Left colon (tissue), 2 donors: ENCODE data around the gene SSR2. TPM values are rescaled to one million over a fixed set of nuclear protein-coding genes. Genes with fewer than 3 reads are reported as not detected.
A peak's percentile ranks its signal among the peaks of the same experiment; 100 is the strongest.

Source experiments
- ATAC-seq: fragments of 200-7000 bp; cut with Tn5 transposase; one replicate; pipeline ENCODE4 v1.9.1; 2020; ENCODE audit warnings: mild to moderate bottlenecking, moderate library complexity
- DNase-seq, 2 donors: peaks; one replicate each; pipeline ENCODE4 v3.0.0-alpha.2; 2020
- intact Hi-C, 2 donors: fragments of 100-400 bp; cut with DNase I in 1 of 2; cut with micrococcal nuclease in 1 of 2; formaldehyde crosslinking; loops; one replicate each; pipeline versions ENCODE4 v1.11.2 to v1.14.0; 2022; cut with DNase I, micrococcal nuclease
- total RNA-seq, 2 donors: library from RNA; stranded (reverse); fragmentation: NEBNext Ultra II Directional; extraction: Animal tissue kit (Norgen Biotek cat#: 25700); gene quantifications; one replicate each; pipeline ENCODE4 v1.2.1, GENCODE V29; 2021
- donor health status: DM: no; HTN: no; CAD: no.
- donor health status: DM: yes; HTN: yes; CAD: no.

Gene SSR2
- total RNA-seq, 2 donors from 2014 or later, result 180 TPM

DNA sequence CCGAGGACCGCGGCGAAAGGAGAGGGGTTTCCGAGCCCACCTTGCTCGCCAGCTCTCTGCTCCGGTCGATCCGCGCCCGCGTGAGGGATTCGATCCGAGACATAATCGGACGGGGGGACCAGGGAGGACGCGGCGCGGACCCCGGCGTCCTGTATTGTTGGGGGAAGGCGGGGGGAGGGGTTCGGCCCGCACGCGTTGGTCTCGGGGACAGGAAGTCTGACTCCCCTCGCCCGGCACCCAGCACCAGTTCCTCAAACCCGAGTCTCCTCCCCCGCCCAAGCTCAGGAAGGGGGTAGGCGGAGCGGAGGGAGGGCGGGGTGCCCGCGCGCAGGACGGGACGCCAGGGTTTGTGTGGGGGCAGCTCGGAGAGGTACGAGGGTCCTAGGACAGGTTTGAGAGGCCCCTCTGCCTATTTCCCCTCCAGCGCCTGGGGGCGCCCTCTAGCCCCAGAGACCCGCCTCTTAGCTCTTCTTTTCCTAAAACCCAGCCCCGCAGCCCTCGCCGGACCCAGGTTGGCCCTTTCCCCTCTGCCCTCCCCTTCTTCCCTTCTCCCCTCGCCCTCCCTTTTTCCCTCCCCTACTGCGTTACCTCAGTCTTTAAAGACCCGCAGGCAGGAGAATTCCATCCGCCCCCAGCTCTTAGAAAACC lies 42.3 kb downstream of the SSR2 start, which contains the start of gene ARHGEF2:
ARHGEF2 (minus strand) TSS at position 223 of the 648 bp plus-strand sequence; CDS start at position 103, 120 bp downstream.
- peak; percentile 88 to 90 for DNase-seq
- intact Hi-C loops, result no loop called here
- peak; percentile 79 for ATAC-seq

DNA sequence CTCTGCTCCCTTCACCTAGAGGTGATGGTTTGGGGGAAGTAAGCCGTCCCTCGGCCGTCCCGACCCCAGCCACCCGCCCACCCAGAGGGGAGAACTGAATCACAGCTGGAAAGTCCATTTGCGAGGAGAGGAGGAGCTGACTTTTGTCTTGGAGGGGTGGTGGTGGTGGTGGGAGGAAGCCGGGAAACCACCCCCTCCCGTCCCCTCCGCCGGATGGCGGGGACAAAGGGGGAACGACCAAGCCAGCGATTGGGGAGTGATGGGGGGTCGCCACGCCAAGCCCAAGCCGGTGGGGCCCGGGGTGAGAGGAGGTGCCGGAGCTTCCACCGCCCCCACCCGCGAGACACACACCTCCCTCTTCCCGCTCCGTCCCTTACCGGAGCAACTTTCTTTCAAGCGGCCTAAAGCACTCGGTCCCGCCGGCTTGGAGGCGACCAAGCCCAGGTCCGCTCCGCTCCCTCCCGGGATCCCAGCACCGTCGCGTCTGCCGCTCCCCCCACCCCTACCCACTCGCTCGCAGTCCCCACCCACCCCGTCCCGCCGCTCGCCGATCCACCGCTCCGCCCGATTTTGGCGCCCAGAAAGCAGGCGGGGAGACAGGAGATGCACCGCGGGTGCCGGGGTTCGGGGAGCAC lies 42.9 kb downstream of the SSR2 start:
- intact Hi-C loops, result no loop called here
- DNase-seq (peak in 1 of 2 donors; percentile 62), ATAC-seq (peak; percentile 55)

DNA sequence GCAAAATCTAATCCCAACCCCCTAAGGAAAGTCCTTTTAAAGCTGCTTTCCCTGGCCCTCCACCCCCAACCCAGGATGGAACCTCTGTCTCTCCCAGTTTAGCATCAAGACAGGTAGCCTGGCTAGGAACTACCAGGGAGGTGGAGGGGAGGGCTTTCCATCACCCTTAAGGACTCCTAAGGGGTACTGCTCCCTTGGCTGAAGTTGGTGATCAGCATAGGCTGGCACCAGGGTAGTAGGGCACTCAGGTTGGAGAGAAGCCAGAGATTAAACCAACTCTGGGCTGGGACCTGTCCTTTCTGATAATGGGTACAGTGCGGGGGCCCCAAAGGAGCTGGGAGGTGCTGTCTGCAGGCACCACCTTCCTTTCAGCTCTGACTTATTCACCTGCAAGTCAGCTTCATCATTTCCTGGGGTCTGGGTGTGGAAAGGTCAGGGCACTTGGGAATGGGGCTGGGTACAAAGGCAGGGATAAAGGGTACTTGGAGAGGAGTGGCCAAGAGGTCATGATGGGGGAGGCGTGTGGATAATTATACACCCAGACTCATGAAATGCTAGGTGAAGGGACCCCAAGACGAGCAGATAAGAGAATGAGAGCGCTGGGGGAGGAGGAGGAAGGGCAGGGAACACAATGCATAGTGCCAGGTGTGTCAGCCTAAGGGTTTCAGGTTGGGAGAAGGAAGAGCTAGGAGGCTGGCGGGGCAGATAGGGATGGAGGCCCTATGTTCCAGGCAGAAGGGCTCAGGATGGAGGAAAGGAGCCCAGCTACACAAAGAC lies 43.6 kb downstream of the SSR2 start:
- intact Hi-C loops, result no loop called here
- ATAC-seq (peak; percentile 26), DNase-seq (no peak)

DNA sequence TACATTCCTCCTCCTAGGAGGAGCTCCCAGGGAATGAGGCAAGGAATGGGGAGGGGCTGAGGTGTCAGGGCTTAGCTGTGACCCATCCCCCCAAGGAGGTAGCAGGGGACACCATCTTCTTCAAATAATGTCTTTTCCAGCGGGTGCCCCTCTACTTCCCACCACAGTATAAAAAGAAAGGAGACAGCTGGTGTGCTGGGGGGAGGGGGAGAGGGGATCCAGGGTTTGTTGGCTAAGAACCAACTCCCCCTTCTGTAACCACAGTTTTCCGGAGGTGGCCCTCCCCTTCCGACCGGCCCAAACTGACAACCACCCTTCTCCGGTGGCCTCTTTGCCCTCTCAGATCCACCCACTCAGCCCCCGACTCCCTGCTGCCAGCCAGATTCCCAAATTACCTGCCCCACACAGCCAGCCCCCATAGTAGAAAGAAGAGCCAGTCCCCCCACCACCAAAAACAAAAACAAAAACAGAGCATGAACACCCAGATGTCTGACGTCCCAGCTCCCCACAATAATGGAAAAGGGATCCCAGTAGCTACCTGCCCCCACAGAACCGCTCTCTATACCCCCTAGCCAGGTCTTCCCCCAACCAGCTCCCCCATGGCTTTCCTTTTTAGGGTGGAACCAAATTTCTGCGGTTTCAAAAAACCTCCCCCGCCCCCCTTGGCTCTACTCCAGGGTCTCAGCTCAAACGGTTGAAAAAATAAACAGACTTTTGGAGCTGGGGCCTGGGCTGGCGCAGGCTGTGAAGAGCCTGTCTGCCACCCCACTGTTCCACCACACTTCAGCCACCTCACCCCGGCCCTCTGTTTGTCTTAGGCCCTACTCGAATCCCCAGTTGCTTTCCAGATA lies 44.5 kb downstream of the SSR2 start:
- ATAC-seq (no peak), DNase-seq (peak; percentile 58 to 75)
- intact Hi-C loops, result no loop called here

DNA sequence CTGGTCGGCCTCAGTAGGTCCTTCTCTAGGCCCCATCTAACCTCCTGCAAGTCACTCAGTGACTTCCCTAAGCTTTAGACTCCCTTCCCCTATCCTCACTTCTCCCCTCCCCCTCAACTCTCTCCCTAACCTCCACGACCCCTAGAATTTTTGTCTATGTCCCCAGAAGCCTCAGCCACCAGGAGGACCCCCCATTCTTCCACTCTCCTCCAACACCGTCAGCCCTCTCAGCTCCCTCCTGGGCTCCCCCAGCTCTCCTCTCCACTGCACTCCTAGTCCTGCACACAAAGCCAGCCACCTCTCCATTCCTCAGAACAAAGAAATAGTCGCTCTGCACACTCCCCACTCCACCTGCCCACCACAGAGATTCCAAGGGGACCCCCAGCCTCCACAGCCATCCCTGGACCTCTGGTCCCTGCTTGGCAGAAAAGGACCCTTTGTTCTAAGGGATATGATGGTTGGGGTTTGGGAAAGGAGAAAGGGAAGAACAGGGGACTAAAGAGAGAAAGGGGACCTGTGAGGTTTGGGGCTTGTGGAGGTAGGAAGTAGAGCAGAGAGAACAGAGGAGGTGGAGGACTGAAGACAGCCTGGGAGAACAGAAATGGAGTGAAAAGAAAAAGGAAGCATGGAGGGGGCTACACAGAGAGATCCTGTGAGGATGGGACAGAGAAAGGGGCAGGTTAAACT lies 45.2 kb downstream of the SSR2 start:
- no peak for ATAC-seq
- intact Hi-C loops, result no loop called here
- DNase-seq, result no peak

DNA sequence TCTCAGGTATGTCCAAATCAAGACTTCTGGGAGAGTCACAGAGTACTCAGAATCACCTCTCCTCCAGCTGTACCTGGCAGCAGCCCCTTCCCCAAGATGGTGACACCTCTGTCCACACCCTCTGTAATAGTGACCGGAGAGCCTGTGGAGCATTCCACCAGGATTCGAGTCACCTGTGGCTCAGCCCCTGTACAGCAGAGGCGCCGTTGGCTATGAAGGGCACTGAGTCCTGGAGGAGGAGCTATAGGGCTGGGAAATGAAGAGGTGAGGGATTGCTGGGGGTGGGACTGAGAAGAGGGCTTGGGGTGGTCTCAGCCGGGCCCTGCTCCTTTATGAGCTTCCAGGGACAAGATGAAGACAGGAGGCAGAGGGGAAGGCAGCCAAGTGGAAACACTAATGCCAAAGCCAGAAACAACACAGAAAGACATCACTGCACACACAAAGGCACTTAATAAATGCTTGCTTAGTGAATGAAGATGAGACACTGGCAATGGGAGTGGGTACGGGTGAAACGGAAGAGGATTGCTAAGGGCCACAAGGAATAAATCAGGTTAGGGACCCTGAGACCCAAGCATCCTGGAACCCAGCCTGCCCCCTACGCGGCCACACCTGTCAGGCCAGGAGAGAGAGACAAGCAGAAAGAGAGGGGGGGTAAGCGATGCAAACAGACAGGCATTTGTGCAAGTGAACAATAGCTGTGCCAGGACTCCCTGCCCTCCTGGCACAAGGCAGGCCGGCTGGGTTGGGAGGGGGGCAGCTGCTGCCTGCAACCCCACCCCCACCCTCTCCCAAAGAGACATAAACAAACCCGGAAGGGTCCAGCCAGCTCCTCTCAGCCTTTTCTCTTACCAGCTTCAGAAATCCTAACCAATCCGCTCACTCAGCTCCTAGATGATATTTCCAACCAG lies 46.3 kb downstream of the SSR2 start:
- intact Hi-C loops, result no loop called here
- DNase-seq, result no peak
- no peak for ATAC-seq

DNA sequence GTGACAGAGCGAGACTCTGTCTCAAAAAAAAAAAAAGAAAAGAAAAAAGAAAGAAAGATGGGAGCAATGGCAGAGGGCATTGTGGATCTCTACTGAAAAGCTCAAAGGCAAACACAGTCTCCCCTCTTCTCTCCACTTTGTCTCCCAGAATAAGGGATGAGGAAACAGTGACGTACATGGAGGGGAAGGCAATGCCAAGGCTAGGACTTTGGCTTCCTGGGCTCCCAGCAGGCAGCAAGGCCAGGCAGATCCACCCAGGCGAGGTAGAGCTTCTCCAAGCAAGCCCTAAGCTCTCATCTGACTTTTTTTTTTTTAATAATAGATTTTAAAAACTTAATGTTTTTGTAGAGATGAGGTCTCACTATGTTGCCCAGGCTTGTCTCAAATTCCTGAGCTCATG lies 47.0 kb downstream of the SSR2 start:
- DNase-seq (no peak), ATAC-seq (no peak)
- intact Hi-C loops, result no loop called here

DNA sequence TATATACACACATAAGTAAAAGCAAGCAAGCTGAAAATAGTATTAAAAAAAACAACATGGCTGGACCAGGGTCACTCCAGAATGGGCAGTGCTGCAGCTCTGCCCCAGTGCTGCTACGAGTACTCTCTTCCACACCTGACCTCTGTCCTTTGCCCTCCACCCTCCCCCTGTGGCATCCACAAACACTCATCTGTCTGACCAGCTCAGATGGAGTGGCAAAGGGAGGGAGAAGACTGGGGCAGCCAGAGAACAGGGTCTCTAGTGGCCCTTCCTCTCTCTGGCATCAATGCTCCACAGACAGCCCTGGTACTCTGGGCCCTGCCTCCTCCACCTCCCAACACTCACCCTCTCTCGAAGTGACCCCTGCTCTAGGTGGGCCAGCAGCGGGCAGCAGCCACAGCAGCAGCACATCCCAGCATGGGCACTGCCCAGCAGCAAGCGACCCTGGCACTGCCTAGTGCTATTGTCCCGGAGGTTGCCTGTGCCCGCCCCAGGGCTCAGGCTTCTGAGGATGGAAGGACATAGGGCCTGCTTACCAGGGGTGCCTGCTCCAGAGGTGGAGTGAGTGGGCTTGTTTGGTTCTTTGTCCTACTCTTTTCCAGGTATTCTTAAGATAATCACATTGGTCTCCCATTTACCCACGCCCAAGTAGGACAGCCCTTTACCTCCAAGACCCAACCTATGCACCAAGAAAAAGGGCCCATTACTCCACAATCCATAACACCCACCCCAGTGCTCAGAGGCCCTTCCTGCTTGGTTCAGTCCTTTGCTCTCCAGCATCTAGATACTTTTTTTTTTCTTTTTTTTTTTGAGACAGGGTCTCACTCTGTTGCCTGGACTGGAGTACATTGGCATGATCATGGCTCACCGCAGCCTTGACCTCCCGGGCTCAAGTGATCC lies 48.6 kb downstream of the SSR2 start:
- intact Hi-C loops, result no loop called here
- no peak for DNase-seq
- no peak for ATAC-seq

DNA sequence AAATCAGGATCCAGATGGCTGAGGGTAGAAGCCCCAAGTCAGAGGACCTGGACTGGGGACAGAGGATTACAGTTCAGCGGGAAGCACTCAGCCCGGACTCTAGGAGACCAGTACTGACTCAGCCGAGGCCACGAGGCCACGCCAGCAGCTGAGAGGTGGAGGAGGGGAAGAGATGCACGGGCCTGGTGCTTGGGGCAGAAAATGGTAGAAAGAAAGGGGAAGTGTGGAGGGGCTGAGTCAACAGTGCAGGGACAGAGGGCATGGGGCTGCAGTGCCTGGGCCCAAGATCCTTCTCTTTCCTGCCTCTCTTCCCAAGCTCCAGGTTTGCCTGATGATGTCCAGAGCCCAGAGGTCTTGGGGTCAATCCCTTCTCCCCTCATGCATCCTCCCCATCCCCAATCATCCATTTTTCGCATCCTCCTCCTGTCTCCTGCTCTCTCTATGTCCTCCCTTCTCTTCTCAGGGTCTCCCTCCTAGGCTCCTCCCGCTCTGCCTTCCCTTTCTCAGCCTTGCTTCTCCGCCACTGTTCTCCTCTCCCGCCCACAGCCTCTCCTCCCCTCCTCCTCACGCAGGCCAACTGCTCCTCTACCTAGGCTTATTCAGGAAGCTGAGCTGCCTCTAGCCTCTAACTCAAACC lies 50.1 kb downstream of the SSR2 start:
- peak; percentile 32 for ATAC-seq
- DNase-seq, result peak; percentile 64 to 77
- intact Hi-C loops, result no loop called here

DNA sequence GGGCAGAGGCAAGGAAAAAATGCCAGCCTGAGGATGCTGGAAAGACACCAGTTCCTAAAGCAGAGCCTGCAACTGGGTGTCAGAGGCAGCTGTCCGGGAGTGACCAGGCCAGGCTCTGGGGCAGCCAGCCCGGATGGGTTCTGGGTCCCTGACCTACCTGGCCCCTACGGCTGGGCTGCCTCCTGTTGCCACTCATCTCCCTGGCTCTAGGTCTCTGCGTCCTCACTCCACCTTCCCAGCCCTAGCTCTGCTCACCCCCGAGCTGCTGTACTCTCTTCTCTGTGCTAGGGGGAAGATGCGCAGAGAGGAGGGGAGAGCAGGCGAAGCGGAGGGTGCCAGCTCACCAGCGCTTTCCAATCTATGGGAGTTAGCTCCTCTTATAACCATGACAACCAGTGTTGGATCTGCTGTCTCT lies 51.4 kb downstream of the SSR2 start:
- intact Hi-C loops, result no loop called here
- DNase-seq, result no peak
- no peak for ATAC-seq

DNA sequence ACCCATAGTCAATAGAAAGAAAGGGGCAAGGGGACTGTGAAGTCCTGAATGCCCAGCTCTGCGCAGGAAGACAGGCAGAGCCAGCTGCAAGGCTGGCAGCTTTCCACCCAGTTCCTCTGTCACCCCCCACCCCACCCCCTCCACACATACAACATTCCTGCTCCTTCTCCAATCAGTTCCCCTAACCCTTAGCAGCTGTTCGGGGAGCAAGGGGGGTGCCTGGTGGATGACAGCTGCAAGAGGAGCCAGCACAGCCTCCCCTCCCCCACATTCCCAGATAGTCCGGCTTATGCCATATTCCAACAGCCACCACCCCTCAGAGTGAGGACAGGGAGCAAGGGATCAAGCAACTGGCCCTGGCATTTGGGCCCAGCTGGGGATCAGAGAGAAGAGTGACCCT lies 52.1 kb downstream of the SSR2 start:
- intact Hi-C loops, result no loop called here
- ATAC-seq (no peak), DNase-seq (no peak)

DNA sequence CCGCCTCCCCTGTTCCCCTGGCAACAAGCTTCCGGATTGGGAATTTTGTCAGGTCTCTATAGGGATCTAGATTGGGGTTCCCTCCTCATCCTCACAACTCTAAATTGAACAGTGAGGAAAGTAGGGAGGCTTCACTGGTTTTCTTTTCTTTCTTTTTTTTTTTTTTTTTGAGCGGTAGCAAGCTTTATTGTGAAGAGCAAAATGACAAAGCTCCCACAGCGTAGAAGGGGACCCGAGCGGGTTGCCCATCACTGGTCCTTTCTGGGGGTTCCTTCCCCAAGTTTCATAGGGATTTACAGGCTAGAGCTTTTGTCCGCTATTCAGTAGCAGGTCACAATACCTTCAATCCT lies 52.7 kb downstream of the SSR2 start:
- ATAC-seq (no peak), DNase-seq (no peak)
- intact Hi-C loops, result no loop called here

DNA sequence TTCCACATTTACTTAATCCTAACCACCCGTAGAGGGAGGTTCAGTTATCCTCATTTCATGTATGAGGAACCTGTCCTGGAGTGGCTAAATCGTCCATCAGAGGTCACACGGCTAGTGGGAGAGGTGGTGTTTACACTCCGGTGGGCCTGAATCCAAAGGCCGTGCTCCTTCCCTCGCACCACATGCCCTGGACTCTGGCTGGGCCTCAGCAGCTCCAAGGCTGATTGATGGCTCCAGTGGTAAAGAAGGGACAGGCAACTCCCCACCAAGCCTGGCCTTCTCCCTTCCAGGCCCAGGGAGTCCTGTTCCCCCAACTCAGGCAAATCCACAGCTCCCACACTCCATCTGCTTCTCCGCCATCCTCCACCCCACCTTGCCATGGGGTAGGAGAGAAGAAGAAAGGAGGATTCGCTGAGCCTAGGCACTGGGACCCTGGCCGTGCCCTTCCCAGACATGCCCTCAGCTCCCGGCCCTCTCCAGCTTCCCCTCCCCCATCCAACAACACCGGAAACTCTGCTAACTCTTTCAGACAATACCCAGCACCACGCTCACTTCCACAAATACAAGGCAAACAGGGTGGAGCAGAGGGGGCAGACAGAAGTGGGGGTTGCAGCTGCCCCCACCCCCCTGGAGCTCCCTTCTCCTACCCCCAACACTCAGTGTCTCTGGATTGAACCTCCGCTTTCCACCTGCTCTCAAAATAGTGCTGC lies 53.3 kb downstream of the SSR2 start:
- intact Hi-C loops, result no loop called here
- ATAC-seq, result no peak
- DNase-seq, result no peak

DNA sequence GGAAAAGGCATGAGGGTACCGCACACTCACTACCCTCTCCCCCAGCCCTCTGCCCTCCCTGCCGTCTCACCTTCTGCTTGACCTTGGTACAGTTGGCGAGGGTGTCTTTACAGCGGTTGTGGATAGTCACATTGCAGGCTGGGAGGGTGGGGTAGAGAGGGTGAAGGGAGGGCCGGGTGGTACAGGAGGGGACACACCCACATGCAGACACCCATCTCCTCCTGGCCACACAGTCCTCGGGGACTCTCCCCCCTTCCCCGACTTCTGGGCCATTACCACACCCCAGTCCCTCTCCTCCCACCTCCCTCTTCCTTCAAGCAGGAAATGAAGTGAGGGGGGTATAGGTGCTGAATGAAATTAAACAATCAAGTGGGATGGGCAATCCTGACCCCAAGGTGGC lies 54.0 kb downstream of the SSR2 start:
- intact Hi-C loops, result no loop called here
- DNase-seq, result no peak

DNA sequence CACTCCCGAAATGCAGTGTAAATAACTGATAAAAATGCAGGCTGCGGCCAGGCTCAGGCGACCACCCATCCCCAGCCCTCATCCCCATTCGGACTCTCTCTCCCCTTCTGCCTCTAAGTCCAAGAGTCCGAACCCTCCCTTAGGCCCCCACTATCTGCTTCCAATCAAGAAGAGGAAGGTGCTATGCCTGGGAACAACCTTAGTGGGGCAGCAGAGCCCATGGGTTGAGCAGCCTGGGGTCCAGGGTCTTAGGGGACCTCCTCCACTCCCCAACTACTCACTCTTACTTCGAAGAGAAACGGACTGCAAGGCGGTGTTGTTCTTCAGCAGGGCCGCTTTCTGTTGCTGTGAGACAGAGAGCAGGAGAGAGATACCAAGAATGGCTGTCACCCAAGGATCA lies 54.6 kb downstream of the SSR2 start:
- DNase-seq (no peak), ATAC-seq (no peak)
- intact Hi-C loops, result no loop called here

More for the DNA sequence above, 54.0 kb downstream of the SSR2 start:
- ATAC-seq, result peak; percentile 39

DNA sequence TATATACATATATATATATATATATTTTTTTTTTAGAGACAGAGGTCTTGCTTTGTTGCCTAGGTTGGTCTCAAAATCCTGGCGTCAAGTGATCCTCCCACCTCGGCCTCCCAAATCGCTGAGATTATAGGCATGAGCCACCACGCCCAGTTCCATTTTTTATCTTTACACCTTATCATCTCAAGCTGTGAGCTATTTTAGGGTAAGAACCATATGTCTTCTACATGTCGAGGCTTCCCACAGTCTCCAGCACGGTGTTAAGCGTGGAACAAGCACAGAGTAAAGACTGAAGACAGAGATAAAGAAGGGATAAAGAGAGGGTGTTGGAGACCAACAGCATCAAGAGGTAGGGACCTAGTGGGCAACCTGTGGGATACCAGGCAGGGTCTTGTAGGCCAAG lies 56.6 kb downstream of the SSR2 start:
- DNase-seq (no peak), ATAC-seq (no peak)
- intact Hi-C loops, result no loop called here
